Vagina (tissue), 2 donors: ENCODE data around the gene TRIM39. TPM values are rescaled to one million over a fixed set of nuclear protein-coding genes. Genes with fewer than 3 reads are reported as not detected.

ENCODE experiments used
- DNase-seq, 2 donors: peaks; one replicate each; pipeline ENCODE4 v3.0.0-alpha.2; 2017; ENCODE audit errors: extremely low spot score in 2 of 2
- H3K27ac ChIP-seq: fragments of 200-600 bp; sonication (generic); one replicate; pipeline ENCODE4 v1.5.1; 2019
- H3K27me3 ChIP-seq: fragments of 200-600 bp; sonication (generic); one replicate; pipeline ENCODE4 v1.5.1; 2019
- H3K36me3 ChIP-seq, 2 donors: fragments of 200-600 bp; sonication (generic); one replicate each; pipeline ENCODE4 v1.5.1; 2017 to 2019
- H3K4me1 ChIP-seq: fragments of 200-600 bp; sonication (generic); one replicate; pipeline ENCODE4 v1.5.1; 2019
- H3K4me3 ChIP-seq, 2 donors: fragments of 200-600 bp; sonication (generic); 1 replicate in 1 of 2; 2 replicates in 1 of 2; pipeline ENCODE4 v1.5.1; 2016 to 2019
- H3K9me3 ChIP-seq: fragments of 200-600 bp; sonication (generic); one replicate; pipeline ENCODE4 v1.5.1; 2019
- POLR2A ChIP-seq, 2 donors: fragments of 450-650 bp; IDR thresholded peaks; one replicate each; pipeline ENCODE4 v1.6.1; 2017; ENCODE audit warnings: antibody characterized with exemption in 2 of 2, mild to moderate bottlenecking in 2 of 2, moderate library complexity in 2 of 2
- POLR2AphosphoS5 ChIP-seq, 2 donors: sonication (generic); formaldehyde crosslinking; IDR thresholded peaks; one replicate each; pipeline ENCODE4 v1.9.0; 2017; ENCODE audit warnings: antibody characterized with exemption in 2 of 2, mild to moderate bottlenecking in 2 of 2, low read depth in 1 of 2; ENCODE audit not compliant: insufficient read depth in 1 of 2
- intact Hi-C: fragments of 100-400 bp; cut with DNase I; formaldehyde crosslinking; loops from one replicate; pipeline ENCODE4 v1.15.1; 2023
- total RNA-seq: library from RNA; depleted of rRNA; stranded (reverse); fragments of >200 nt; gene quantifications from one replicate; pipeline ENCODE4 v1.2.3, GENCODE V29; 2016
- TF ChIP-seq, protein P1 (sequence below), 3 experiments: fragments of 450-650 bp in 2 of 3; fragments of 200-600 bp in 1 of 3; sonication (generic) in 1 of 3; IDR thresholded peaks; one replicate each; pipeline ENCODE4 v1.5.1; 2017 to 2019; ENCODE audit warnings: antibody characterized with exemption in 3 of 3, mild to moderate bottlenecking in 2 of 3, moderate library complexity in 2 of 3

TRIM39 gene
- total RNA-seq, 1 donor from 2014 or later = 10.1 TPM

DNA sequence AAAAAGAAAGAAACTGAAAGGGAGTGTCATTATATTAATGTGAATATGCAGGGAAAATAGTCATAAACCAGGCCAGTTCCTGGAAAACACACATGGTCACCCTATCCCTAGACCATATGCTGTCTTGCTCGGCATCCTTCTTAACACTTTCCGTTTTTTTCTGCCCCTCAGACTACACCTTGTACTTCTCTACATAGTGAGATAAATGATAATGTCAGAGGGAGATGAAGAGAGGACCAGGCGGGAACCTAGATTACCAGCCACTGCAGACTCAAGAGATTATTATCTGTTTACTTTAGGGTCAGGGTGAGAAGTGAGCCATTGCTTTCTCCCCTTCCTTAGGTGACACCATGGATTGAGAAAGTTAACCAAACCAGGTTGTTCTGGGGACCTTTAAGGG lies 14.5 kb downstream of the TRIM39 start:
- Histone ChIP-seq H3K4me1 (peaks cover 9% of the 10 kb centered on the region), H3K9me3 (no peaks in the 10 kb centered on the region), H3K27me3 (no peaks in the 10 kb centered on the region), H3K27ac (no peak overlapping the region), H3K36me3 (peaks cover 0 to 36% of the 10 kb centered on the region in 2 donors), H3K4me3 (no peak overlapping the region)
- no peak for DNase-seq
- intact Hi-C loops = no loop called here
- TF ChIP-seq POLR2A (IDR thresholded peaks at IDR 0.05) (no peak), POLR2AphosphoS5 (IDR thresholded peaks at IDR 0.05; ENCODE audit: insufficient read depth in 1 of 2, low read depth in 1 of 2) (no peak)
- TF ChIP-seq, protein P1, sequence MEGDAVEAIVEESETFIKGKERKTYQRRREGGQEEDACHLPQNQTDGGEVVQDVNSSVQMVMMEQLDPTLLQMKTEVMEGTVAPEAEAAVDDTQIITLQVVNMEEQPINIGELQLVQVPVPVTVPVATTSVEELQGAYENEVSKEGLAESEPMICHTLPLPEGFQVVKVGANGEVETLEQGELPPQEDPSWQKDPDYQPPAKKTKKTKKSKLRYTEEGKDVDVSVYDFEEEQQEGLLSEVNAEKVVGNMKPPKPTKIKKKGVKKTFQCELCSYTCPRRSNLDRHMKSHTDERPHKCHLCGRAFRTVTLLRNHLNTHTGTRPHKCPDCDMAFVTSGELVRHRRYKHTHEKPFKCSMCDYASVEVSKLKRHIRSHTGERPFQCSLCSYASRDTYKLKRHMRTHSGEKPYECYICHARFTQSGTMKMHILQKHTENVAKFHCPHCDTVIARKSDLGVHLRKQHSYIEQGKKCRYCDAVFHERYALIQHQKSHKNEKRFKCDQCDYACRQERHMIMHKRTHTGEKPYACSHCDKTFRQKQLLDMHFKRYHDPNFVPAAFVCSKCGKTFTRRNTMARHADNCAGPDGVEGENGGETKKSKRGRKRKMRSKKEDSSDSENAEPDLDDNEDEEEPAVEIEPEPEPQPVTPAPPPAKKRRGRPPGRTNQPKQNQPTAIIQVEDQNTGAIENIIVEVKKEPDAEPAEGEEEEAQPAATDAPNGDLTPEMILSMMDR (IDR thresholded peaks at IDR 0.05) = no peak

DNA sequence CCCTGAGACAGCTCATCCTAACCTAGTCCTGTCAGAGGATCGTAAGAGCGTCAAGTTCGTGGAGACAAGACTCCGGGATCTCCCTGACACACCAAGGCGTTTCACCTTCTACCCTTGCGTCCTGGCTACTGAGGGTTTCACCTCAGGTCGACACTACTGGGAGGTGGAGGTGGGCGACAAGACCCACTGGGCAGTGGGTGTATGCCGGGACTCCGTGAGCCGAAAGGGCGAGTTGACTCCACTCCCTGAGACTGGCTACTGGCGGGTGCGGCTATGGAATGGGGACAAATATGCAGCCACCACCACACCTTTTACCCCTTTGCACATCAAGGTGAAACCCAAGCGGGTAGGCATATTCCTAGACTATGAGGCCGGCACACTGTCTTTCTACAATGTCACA lies 15.0 kb downstream of the TRIM39 start:
- no peaks in the 10 kb centered on the region for H3K9me3 ChIP-seq
- DNase-seq = no peak
- no peak overlapping the region for H3K27ac ChIP-seq
- H3K4me1 ChIP-seq = peaks cover 10% of the 10 kb centered on the region
- no peak overlapping the region for H3K4me3 ChIP-seq
- no peaks in the 10 kb centered on the region for H3K27me3 ChIP-seq
- H3K36me3 ChIP-seq = peaks cover 0 to 35% of the 10 kb centered on the region in 2 donors
- TF ChIP-seq, protein P1 (IDR thresholded peaks at IDR 0.05) = no peak
- TF ChIP-seq POLR2AphosphoS5 (IDR thresholded peaks at IDR 0.05; ENCODE audit: insufficient read depth in 1 of 2, low read depth in 1 of 2) (no peak), POLR2A (IDR thresholded peaks at IDR 0.05) (no peak)
- intact Hi-C loops = no loop called here

DNA sequence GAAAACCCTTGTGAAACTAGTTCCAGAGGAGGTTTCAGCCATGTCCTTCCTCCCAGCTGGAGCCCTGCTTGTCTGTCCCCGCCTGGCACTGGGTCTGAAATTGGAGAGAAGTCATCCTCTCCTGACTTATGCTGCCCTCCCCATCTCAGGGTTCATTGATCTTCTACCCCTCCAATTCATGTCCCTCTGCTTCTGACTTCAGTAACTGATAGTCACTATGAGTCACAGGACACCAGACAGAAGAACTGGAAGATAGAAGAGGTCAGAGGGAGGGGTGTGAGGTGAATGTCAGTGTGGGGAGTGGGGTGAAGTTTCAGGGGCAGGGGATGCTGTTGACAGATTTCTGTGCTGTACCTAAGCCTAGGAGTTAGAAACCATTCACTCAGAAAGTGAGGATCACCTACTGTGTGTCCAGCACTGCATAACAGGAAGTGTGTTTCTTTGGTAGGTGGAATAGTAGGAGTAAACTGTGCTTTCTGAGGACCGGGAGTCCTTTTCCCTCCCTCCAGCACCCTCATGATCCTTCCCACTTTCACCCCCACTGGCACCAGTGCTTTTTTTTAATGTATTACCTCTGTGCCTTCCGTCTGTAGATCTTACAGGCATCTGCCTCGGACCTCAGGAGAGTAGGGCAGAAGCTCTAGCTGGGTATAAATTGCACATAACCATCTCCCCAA lies 17.6 kb downstream of the TRIM39 start:
- Histone ChIP-seq H3K27ac (peak overlapping the region; percentile 93), H3K4me3 (peak overlapping the region; percentile 72 to 88), H3K4me1 (peaks cover 10% of the 10 kb centered on the region), H3K27me3 (no peaks in the 10 kb centered on the region), H3K36me3 (peaks cover 0 to 28% of the 10 kb centered on the region in 2 donors), H3K9me3 (no peaks in the 10 kb centered on the region)
- DNase-seq = no peak
- intact Hi-C loops = no loop called here
- TF ChIP-seq POLR2AphosphoS5 (IDR thresholded peaks at IDR 0.05; ENCODE audit: insufficient read depth in 1 of 2, low read depth in 1 of 2) (no peak), POLR2A (IDR thresholded peaks at IDR 0.05) (no peak)
- TF ChIP-seq, protein P1 (IDR thresholded peaks at IDR 0.05) = no peak

DNA sequence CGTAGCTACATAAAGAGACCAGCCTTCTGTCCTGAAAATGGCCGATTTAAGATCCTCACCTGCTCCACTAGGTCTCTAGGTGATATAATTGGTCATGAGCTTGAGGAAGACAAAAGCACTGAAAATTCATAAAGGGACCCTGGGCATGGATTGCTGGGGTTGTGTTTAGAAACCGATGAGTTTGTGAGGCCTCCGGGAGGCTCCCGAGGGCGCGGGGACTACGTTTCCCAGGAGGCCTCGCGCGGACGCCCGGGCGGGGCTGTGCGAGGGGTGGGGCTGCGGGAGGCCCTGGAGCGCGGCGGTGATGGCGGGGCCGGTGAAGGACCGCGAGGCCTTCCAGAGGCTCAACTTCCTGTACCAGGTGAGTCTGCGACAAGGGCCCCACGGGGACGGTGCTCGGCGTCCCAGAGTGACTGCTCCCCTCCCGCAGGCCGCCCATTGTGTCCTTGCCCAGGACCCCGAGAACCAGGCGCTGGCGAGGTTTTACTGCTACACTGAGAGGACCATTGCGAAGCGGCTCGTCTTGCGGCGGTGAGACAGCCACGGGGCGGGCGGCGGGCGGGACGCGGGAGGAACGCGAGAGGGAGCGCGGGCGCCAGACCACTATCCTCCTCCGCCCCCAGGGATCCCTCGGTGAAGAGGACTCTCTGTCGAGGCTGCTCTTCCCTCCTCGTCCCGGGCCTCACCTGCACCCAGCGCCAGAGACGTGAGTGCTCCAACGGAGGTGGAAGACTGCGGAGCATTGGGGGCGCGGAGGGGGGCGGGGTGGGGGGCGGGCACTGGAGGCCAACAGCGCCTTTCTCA lies 18.3 kb downstream of the TRIM39 start, which contains the start of gene RPP21:
Gene RPP21 (plus strand): TSS at position 289 of the 804 bp plus-strand sequence. CDS start 16 bp downstream, at position 305.
- Histone ChIP-seq H3K4me1 (peaks cover 10% of the 10 kb centered on the region), H3K27me3 (no peaks in the 10 kb centered on the region), H3K36me3 (peaks cover 0 to 28% of the 10 kb centered on the region in 2 donors), H3K27ac (peak within 1 kb of the TSS; percentile 93), H3K4me3 (peak within 1 kb of the TSS; percentile 72 to 88), H3K9me3 (no peaks in the 10 kb centered on the region)
- DNase-seq = no peak
- TF ChIP-seq POLR2A (IDR thresholded peaks at IDR 0.05) = peak in 1 of 2 donors; percentile 65
- peak; percentile 62 to 94 for TF ChIP-seq POLR2AphosphoS5 (IDR thresholded peaks at IDR 0.05; ENCODE audit: insufficient read depth in 1 of 2, low read depth in 1 of 2)
- TF ChIP-seq, protein P1 (IDR thresholded peaks at IDR 0.05) = no peak
- intact Hi-C loops = no loop called here
